ENCODE data around the gene CIDEA.

Gene CIDEA

GRCh38 chr18:12318857-12319256 is 64.7 kb downstream of the CIDEA start:
- DNase-seq (ENCODE audit: low read depth) = no peak

- no peak for DNase-seq (ENCODE audit: low read depth)
Observed at GRCh38 chr18:12321333-12321732, 67.2 kb downstream of the CIDEA start.

GRCh38 chr18:12324991-12325725 is 71.0 kb downstream of the CIDEA start:
- no peak for DNase-seq (ENCODE audit: low read depth)

- no peak for DNase-seq (ENCODE audit: low read depth)
Observed at GRCh38 chr18:12325726-12326245, 71.6 kb downstream of the CIDEA start.

- no peak for DNase-seq (ENCODE audit: low read depth)
Observed at GRCh38 chr18:12326711-12327460, 72.7 kb downstream of the CIDEA start.
